ENCODE results near the gene CSK. TPM values are rescaled to one million over a fixed set of nuclear protein-coding genes. Genes with fewer than 3 reads are reported as not detected.

Gene CSK

GRCh38 chr15:74843891-74844299 lies 62.0 kb downstream of the CSK start:
- Histone ChIP-seq H3K4me1 (ENCODE audit: control insufficient read depth, insufficient read depth, low read length) (peaks cover 13% of the 10 kb centered on the region), H3K4me3 (ENCODE audit: low read length) (peak overlapping the region; percentile 97), H3K36me3 (ENCODE audit: insufficient read depth, low read length) (peaks cover 34% of the 10 kb centered on the region)

GRCh38 chr15:74844319-74845207 lies 62.7 kb downstream of the CSK start:
- Histone ChIP-seq H3K36me3 (ENCODE audit: insufficient read depth, low read length) (peaks cover 31% of the 10 kb centered on the region), H3K27me3 (ENCODE audit: control insufficient read depth, insufficient read depth, low read length) (no peaks in the 10 kb centered on the region), H3K9me3 (replicated peaks; ENCODE audit: low read length) (no peaks in the 10 kb centered on the region), H3K4me1 (ENCODE audit: control insufficient read depth, insufficient read depth, low read length) (peaks cover 13% of the 10 kb centered on the region), H3K9ac (ENCODE audit: low read depth, low read length) (no peak overlapping the region), H3K4me2 (ENCODE audit: low read length) (no peak overlapping the region), H3K4me3 (ENCODE audit: low read length) (no peak overlapping the region)

More at GRCh38 chr15:74843891-74844299, 62.0 kb downstream of the CSK start:
- Histone ChIP-seq H3K9me3 (replicated peaks; ENCODE audit: low read length) (no peaks in the 10 kb centered on the region), H3K4me2 (ENCODE audit: low read length) (peak overlapping the region; percentile 99), H3K27me3 (ENCODE audit: control insufficient read depth, insufficient read depth, low read length) (no peaks in the 10 kb centered on the region), H3K9ac (ENCODE audit: low read depth, low read length) (peak overlapping the region; percentile 91)

GRCh38 chr15:74845208-74845568 lies 63.3 kb downstream of the CSK start:
- no peaks in the 10 kb centered on the region for H3K27me3 ChIP-seq (ENCODE audit: control insufficient read depth, insufficient read depth, low read length)
- no peak overlapping the region for H3K9ac ChIP-seq (ENCODE audit: low read depth, low read length)
- H3K4me3 ChIP-seq (ENCODE audit: low read length): no peak overlapping the region
- H3K36me3 ChIP-seq (ENCODE audit: insufficient read depth, low read length): peaks cover 33% of the 10 kb centered on the region
- no peak overlapping the region for H3K4me2 ChIP-seq (ENCODE audit: low read length)
- H3K4me1 ChIP-seq (ENCODE audit: control insufficient read depth, insufficient read depth, low read length): peaks cover 13% of the 10 kb centered on the region
- no peaks in the 10 kb centered on the region for H3K9me3 ChIP-seq (replicated peaks; ENCODE audit: low read length)

- peaks cover 36% of the 10 kb centered on the region for H3K36me3 ChIP-seq (ENCODE audit: insufficient read depth, low read length)
- H3K9ac ChIP-seq (ENCODE audit: low read depth, low read length): no peak overlapping the region
- no peak overlapping the region for H3K4me2 ChIP-seq (ENCODE audit: low read length)
- no peaks in the 10 kb centered on the region for H3K27me3 ChIP-seq (ENCODE audit: control insufficient read depth, insufficient read depth, low read length)
- peaks cover 13% of the 10 kb centered on the region for H3K4me1 ChIP-seq (ENCODE audit: control insufficient read depth, insufficient read depth, low read length)
- H3K4me3 ChIP-seq (ENCODE audit: low read length): no peak overlapping the region
- H3K9me3 ChIP-seq (replicated peaks; ENCODE audit: low read length): no peaks in the 10 kb centered on the region
These were observed 63.7 kb downstream of the CSK start for GRCh38 chr15:74845581-74845980.

GRCh38 chr15:74847432-74847831 lies 65.6 kb downstream of the CSK start:
- no peaks in the 10 kb centered on the region for H3K9me3 ChIP-seq (replicated peaks; ENCODE audit: low read length)
- H3K27me3 ChIP-seq (ENCODE audit: control insufficient read depth, insufficient read depth, low read length): no peaks in the 10 kb centered on the region
- H3K4me2 ChIP-seq (ENCODE audit: low read length): no peak overlapping the region
- no peak overlapping the region for H3K9ac ChIP-seq (ENCODE audit: low read depth, low read length)
- peaks cover 8% of the 10 kb centered on the region for H3K4me1 ChIP-seq (ENCODE audit: control insufficient read depth, insufficient read depth, low read length)
- H3K36me3 ChIP-seq (ENCODE audit: insufficient read depth, low read length): peaks cover 49% of the 10 kb centered on the region
- no peak overlapping the region for H3K4me3 ChIP-seq (ENCODE audit: low read length)

- Histone ChIP-seq H3K4me2 (ENCODE audit: low read length) (no peak overlapping the region), H3K4me1 (ENCODE audit: control insufficient read depth, insufficient read depth, low read length) (no peaks in the 10 kb centered on the region), H3K36me3 (ENCODE audit: insufficient read depth, low read length) (peaks cover 53% of the 10 kb centered on the region), H3K9me3 (replicated peaks; ENCODE audit: low read length) (no peaks in the 10 kb centered on the region), H3K4me3 (ENCODE audit: low read length) (no peak overlapping the region), H3K9ac (ENCODE audit: low read depth, low read length) (no peak overlapping the region), H3K27me3 (ENCODE audit: control insufficient read depth, insufficient read depth, low read length) (no peaks in the 10 kb centered on the region)
These were observed 68.5 kb downstream of the CSK start for GRCh38 chr15:74850393-74850792.

GRCh38 chr15:74851960-74852359 lies 70.1 kb downstream of the CSK start:
- Histone ChIP-seq H3K9me3 (replicated peaks; ENCODE audit: low read length) (no peaks in the 10 kb centered on the region), H3K27me3 (ENCODE audit: control insufficient read depth, insufficient read depth, low read length) (no peaks in the 10 kb centered on the region), H3K4me1 (ENCODE audit: control insufficient read depth, insufficient read depth, low read length) (no peaks in the 10 kb centered on the region), H3K4me3 (ENCODE audit: low read length) (no peak overlapping the region), H3K36me3 (ENCODE audit: insufficient read depth, low read length) (peaks cover 53% of the 10 kb centered on the region), H3K4me2 (ENCODE audit: low read length) (no peak overlapping the region), H3K9ac (ENCODE audit: low read depth, low read length) (no peak overlapping the region)

Small RNA genes lying within 50 kb of the gene (small RNA-seq; reads per million reads assigned to genes)
- gene CPLX3 (not detected), gene MIR4513 (not detected), gene MIR6882 (0.84 reads per million, percentile 20 among the genes with 10 or more reads in this experiment)

All from skeletal muscle satellite cell (primary cell).